ENCODE results near the gene RALY.
A peak's percentile ranks its signal among the peaks of the same experiment; 100 is the strongest.
"Not testable (repeated sequence)": the region's sequence is repeated elsewhere in the genome, so short reads cannot be mapped to it uniquely, and the experiment has no call there.

The RALY gene

DNA sequence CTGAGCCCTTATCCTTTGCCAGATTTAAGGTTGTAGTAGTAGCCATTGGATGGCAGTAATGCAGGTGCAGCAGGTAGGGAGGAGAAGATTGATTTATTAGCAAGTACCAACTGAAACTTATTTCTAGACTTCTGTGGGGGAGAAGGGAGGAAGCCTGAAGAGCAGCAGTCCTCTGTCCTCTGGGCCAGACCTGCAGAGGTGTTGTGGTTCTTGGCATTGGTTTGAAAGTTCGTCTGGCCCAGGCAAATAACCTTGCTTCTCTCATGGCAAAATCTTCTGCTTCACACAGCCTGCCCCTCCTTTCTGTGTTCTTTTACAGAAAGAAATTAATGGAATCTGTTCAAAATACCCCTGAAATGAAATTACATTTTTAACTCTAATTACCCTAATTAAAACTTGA is 24.5 kb downstream of the RALY start:
- no peak for DNase-seq

DNA sequence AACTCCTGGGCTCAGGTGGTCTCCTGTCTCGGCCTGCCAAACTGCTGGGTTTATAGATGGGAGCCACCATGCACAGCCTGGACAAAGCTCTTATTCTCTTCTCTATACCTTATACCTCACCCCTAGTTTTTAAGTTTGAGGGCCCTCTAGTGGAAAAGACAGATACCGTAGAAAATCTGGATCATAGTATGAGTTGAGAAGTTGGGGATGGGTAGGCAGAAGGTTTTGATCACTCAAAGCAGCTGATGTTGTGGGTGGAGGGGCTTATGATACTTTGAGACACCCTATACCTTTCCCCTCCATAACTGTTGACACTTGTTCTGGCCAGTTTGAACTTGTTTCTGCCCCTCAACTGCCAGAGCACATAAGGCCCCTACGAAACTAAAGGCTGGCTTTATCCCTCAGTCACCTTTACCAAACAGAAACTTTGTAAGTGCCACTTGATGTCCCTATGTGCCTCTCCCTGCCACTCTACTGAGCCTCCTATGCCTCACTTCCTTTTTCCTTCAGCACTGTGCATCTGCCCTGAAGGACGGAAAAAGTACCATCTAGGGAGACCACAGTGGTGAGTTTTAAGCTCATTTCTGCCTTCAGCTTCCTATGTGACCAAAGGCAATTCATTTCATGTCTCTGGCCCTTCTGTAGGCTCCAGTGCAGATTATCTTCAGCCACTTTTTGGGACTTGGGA is 28.6 kb downstream of the RALY start:
- DNase-seq, result no peak

DNA sequence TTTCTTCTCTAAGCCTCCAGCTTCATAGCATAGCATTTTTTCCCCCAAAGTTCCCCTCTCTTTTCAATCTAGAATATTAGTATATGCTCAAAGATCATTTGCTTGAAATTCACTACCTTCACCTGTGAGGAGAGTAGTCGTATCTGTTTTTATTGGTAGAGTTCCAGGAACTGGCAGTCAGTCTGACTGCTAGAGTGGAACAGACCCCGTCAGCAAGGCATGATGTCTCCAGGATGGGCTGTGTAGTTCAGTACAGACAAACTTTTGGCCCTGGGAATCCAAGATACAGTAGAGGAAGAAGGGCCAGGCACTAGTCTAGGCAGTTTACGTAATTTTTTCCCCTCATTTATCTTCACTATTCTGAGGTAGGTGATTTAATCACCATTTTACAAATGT is 29.1 kb downstream of the RALY start:
- DNase-seq, result no peak

DNA sequence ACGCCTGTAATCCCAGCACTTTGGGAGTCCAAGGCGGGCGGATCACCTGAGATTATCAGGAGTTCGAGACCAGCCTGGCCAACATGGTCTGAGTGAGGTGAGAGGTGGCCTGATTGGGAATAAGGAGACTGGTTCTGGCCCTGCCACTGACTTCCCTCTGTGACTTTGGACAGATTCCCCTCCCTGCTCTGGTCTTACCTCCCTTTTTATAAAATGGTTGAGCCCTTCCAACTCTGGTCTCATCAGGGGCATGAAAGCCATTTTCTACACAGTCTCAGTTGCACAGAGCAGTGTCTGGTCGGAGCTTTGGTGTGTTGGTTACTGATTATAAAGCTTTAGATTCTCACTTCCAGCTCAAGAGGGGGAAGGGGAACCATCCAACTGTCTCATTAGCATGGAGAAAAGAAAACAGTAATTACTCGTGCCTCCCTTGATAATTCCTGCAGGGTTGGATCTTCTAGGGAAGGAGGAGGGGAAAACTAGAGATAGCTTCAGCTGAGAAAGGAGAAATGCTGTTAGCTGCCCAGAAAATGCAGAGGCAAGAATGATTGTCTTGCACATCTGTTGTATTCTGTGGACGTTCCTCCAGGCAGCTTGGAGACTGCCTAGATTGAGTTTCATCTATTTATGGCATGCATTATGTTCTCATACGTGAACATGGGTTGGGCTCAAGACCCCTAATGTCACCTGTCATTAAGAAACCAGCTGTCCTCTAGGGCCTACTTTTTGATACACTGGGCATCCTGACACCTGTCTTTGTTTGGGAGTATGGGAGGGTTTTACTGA is 30.4 kb downstream of the RALY start:
- DNase-seq, result no peak

DNA sequence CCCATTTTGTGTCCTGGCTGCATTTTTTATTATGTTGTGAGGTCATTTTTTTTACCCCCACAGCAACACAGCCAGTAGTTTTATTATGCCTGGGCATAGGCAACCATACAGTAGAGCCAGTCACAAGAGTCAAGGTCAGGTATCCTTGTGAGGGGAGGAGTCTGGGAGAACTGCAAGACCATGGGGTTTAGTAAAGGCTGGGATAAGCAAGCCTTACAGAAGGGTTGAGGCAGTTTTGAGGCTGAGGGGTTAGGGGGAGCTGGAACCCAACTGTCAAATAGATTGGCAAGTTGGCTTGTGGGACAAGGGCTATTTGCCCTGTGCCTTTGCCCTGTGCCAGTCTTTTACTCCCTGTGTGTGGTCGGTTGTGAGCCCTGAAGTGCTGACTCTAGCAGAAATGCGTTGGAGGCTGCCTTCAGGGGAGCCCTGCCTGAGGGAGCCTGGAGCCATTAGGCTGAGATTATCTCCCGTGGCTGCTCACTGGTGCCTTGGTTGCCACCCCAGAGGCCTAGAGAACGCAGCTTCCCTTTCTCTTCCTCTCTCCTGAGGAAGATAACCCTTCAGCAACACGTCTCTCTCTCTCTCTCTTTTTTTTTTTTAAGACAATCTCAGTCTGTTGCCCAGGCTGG is 31.1 kb downstream of the RALY start:
- no peak for DNase-seq

DNA sequence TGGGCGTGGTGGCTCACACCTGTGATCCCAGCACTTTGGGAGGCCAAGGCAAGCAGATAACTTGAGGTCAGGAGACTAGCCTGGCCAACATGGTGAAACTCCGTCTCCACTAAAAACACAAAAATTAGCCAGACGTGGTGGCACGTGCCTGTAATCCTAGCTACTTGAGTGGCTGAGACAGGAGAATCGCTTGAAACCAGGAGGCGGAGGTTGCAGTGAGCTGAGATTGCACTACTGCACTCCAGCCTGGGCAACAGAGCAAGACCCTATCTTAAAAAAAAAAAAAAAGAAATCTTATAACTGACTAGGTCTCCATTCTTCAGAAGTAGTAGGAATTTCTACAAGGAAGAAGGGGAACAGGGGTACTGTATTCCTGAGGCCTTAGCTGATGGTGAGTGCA is 34.3 kb downstream of the RALY start:
- DNase-seq, result not testable (repeated sequence)

DNA sequence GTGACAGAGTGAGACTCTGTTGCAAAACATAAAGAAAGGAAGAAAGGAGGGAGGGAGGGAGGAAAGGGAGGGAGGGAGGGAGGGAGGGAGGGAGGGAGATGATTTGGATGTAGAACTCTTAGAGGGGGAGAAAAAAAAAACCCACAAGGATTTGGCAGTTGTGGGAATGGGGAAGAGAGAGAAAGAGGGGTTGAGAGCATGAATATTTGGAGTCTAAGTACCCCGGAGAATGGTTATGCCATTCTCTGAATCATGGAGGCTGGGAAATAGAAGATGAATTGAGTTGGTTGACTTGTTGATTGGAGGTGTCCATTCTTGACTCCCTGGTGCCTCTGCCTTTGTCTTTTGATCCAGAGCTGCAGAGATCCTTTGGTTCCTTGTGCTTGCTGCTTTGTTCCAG is 35.7 kb downstream of the RALY start:
- no peak for DNase-seq

DNA sequence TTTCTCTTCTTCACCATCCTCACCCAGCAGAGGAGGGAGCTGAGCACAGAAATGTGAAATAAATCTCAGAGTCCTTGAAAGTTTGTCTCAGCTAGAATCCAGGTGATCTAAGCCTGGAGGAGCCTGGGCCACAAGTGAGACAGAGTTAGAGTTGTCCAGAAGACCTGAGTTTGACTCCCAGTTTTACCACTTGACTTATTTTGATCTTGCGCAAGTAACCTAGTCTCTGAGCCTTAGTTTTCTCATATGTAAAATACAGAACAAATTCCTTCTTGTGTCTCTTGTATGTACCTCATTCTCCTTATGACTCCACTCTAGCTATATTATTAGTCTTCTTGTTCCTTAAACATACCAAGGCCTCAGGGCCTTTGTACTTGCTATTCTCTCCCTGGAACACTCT is 36.7 kb downstream of the RALY start:
- DNase-seq, result no peak

DNA sequence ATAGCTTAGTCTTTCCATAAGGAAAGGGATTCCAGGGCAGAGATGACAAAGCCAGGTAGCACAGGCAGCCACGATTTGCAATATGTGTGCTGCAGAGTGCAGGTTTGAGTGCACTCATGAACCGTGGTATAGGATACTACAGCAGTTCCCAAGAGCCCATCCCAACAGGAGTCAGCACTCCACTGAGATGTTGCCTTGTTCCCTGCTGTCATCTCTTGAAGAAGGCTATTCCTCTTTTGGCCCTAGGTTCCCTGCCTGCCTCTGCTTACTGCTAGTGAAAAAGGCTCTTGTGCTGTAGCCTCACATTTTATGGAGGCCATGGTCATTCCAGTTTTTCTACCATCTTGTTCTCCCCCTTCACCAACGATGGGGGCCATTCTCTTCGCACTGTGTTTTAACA is 40.2 kb downstream of the RALY start:
- DNase-seq, result no peak

DNA sequence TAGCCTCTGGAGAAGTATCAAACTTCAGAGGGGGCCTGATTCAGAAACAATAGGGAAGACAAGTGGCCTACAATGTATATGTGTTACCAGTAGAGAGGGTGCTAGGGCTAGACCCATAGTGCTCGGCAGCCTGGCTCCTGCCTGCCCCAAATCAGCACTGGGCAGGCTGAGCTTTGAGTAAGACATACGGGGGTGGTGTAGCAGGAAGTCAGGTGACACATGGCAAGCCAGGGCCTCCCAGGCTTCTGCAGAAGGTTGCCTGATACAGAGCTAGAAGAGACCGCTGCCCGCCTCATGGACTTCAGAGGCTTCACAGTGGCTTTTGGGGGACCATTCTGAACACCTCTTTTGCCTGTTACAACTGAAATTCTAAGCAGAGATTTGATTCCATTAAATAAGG is 43.4 kb downstream of the RALY start:
- DNase-seq, result peak; percentile 83

DNA sequence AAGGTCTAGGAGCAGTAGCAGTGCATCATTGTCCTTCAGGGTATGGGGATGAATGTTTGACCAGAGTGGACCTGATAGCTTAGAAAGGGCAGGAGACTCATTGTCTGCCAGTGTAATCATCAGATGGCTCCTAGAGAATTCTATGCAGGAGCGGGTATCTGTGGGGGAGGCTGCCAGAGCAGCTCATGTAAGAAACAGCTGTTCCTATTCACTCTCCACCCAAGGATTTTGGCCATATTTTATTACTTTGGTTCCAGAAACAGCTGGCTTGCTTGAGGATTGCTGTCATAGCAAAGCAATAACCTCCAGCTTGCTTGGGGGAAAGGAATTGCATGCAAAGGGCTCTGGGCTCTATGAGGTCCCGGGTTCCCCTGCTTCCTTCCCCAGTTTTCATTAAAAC is 44.1 kb downstream of the RALY start:
- no peak for DNase-seq

DNA sequence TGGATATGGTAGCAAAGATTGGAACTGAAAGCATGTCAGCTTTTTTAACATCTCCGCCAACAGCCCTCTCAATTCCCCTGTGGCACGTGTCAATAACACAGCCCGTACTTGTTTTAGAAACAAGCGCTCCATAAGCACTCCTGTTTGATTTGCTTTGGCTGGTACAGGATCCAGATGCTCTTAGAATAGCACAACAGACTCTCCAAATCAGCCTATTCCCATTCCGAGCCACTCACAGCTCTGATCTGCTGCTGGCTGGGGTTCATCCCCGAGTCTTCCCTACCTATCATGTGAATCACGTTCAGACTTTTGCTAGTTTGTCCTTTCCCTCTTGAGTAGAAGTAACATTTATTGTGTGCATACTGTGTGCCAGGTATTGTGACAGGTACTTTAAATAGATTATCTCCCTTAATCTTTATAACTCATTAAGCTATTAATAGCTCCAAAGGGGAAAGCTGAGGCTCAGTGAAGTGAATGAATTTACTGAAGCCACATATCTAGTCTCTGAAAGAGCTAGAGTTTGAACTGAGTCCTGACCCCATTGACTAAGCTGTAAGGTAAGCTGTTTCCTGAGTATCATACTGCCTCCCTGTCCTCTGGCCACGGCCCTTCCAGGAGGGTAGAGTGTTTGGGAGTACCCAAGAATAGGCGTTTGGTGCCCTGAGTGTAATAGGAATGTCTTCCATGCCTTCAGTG is 46.7 kb downstream of the RALY start:
- no peak for DNase-seq

DNA sequence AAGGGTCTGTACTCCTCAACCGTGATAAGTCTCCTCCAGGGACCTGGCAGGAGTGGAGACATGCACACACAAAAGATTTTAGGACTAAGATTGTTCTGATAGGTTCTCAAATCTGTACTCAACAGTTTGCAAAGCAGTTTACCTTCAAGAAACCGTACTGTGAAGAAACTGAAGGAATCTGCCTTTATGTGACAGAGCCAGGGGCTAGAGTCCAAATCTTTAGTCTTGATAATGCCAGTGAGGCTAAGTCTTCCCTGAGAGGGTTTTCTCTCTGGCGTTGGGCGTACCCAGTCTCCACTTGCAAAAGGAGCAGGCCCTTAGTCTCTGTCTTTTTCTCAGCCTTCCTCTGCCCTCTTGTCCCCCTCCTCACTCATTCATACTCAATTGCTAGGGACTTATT is 47.5 kb downstream of the RALY start:
- DNase-seq, result no peak

DNA sequence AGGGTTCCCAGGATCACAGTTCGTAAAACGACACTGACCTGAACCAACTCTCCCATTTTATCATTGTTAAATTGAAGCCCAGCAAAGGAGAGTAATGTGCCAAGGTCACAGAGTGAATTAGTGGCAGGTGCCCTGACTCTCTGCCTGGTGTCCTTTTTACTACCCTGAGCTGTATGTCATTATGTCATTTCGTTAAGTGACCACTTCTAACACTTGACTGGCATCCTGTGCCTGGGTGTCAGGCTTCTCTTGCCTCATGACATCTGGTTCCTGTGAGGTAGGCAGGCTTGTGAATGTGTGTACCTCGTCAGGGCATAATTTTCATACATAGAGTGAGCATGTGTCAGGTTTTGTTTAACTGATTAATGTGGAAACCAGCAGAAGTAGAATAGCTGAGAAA is 48.6 kb downstream of the RALY start:
- DNase-seq, result no peak

DNA sequence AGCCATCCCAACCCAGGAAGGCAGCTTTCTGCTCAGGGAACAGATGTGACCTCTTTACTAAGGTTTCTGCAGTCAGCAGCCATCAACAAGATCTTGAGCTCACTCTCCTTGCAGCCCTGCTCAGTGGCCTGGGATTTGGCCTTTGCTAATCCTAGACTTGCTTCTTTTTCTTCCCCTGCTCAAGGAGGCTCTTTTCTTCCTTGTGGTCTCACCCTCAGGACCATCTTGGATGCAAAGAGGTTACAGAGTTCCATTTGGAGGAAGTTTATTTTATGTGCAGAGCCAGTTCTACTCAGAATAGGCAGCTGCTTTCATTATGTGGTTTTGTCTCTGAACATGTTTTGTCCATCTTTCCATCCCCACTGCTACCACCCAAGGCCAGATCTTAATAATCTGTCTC is 49.3 kb downstream of the RALY start:
- no peak for DNase-seq

DNA sequence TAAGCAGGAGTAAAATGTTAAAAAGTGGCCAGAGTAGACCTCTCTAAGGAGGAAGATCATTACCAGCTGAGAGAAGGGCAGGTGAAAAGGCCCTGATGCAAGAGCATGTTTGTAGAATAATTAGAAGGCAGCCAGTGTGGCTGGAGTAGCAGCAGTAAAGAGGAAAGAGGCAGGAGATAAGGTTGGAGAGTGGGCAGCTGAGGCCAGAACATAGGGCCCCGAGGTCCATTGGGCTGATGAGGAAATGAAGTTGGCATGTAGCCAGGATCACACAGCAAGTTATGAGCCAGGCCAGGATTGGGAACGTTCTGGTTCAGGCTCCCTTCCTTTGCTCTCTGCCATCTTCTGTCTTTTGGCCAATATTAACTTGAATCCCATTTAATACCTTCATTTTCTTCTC is 51.6 kb downstream of the RALY start:
- no peak for DNase-seq

DNA sequence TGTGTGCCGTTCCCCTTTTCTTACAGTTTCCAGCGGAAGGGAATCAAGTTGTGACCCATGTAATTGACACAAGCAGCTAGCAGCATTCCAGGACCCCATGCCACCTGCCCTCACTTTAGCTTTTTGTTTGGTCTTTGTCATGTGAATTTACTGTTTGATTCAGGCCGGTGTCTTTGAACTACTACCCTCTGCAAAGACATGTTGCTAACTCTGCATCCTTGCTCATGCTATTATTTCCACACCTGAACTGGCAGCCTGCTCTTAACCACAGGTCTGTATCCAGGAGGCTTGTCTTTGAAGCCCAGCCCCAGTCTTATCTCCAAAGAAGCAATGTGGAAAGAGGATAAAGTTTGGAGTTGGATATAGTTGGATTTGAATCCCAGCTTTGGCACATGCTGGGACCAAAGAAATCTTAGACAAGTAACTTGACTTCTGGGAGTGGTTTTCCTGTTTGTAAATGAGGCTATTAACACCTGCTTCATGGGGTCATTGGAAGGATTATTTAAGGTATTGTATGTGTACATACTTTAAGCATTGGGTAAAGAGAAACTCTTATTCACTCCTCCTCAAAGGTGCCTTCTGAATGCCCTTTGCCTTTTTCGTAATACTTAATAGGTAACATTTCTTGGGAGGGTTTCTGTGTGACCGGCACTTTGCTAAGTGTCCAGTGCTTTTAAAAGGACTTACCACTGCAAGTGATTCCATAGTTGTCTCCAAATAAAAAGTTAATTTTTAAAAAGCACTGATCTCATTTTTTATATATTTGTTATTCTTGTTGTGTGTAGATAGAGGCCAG is 52.4 kb downstream of the RALY start:
- no peak for DNase-seq

DNA sequence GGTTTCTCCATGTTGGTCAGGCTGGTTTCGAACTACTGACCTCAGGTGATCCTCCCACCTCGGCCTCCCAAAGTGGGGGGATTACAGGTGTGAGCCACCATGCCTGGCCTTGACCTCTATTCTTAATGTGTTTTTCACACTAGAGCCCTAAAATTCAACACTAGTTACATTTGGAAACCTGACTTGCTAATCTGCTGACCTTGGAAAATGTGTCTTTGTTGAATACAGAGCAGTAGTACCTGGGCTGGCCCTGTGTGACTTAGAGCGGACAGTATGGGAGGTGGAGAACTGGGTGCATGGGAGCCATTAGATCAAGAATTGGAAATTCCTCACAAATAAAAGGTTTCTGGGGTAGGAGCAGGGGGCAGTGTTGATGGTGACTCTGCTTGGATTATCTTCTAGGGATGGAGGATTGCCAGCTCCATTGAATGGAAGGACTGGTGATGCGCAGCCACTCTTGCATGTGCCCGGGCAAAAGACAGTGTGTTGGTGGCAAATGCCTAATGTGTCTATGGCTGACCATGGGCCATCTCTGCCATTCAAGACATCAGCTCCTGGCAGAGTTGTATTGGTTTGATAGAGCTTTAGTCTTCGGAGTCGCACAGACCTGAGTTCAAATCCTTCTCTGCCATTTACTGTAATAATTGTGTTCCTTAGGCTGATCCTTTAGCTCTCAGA is 53.4 kb downstream of the RALY start:
- no peak for DNase-seq

DNA sequence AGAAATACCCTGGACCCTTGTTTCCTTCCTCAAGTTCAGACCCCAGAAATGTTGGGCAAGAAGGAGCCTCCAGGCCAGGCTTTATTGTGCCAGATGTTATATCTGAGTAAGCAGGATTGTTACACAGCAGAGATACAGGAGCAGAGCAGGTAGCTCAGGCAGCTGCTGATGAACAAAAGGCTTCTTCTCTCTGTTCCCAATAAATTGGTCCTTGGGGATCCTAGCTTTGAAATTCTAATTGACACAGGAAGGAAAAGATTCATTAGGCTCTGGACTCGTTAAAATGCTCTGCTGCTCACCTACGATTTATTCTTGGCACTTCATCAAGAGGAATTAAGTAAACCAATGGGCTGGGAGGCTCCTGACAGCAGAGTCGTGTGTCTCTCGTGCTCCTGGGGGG is 54.2 kb downstream of the RALY start:
- no peak for DNase-seq

DNA sequence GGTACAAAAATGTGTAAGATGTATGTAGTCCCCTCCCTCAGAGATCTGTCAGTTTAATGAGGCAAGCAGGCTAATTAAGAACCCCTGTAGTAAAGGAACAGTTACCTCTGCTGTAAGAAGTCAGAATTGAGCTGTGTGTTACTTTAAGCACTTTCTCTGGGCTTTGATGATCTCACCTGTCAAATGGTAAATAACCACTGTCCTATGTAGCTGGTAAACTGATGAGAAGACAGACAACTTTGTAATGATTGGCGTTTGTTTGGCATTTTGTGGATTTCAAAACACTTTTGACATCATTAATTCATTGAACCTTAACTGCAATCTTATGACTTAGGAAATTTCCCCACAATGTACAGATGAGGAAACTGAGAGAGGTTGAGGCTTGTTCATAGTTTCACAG is 55.7 kb downstream of the RALY start:
- no peak for DNase-seq

DNA sequence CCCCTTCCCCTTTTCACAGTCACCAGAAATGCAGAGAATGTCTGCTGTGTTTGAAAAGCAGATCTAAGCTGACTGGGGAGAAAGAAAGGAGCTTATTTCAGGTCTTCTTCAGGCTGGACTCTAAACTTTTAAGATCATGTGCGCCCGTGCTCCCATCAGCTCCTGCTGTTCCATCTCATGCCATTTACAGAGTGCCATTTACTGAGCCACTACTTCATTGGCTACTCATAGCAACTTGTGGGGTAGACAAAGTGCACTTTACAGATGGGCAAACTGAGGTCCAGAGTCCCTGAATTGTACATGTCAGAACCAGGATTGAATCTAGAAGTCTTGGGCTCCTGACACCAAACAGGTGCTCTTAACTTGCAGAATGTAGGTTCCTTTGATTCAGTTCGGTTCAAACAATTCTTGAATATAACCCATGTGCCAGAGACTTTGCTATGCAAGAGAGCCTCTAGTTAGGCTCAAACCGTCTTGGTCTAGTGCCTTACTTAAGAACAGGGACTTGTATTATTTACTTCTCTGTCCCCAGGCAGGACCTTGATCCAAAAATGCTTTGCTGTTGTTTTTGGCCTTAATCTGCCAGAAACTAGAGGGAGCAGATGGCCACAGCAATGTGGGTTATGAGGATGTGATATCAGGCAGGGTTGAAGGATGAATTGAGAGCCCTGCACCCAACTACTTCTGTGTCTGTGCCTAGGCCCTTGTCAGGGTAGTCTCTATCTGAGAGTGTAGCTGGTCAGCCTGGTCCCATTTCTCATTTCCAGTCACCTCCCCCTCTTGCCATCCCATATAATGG is 56.4 kb downstream of the RALY start:
- DNase-seq, result no peak
